HG03460 (cell line): Measurements from ENCODE around the gene SHISA3.

ENCODE experiments used
- ATAC-seq: cut with Tn5 transposase; IDR thresholded peaks from one replicate; pipeline ENCODE4 v1.9.1; 2021; ENCODE audit not compliant: unreplicated experiment

Gene SHISA3

GRCh38 chr4:42442601-42443000 lies 45.3 kb downstream of the SHISA3 start:
- no peak for ATAC-seq

DNA sequence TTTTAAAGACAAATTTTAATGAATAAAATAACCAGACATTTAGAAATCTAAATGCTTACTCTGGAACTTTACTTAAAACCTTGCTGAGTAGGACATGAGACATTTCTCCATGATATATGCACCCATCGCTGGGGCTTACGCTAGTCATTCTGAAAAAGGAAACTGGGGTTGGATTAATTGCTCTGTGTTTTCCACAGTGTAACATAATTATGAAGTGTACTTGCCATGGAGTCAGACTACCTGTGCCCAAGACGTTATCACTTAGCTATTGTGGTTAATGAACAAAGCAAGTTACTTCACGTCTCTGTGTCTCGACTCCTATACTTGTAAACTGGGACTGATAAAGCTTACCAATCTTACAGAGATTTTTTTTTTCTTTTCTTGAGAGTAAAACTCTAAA lies 47.8 kb downstream of the SHISA3 start:
- no peak for ATAC-seq

GRCh38 chr4:42446823-42447222 lies 49.5 kb downstream of the SHISA3 start:
- no peak for ATAC-seq
